ENCODE measurements around the gene TRPM8. TPM values are rescaled to one million over a fixed set of nuclear protein-coding genes. Genes with fewer than 3 reads are reported as not detected.

Gene TRPM8
- total RNA-seq, 1 donor from 2014 or later = 7.5 TPM

GRCh38 chr2:234033174-234033573 lies 116.0 kb downstream of the TRPM8 start:
- no peak for DNase-seq (ENCODE audit: low spot score)
- peaks cover 4% of the 10 kb centered on the region for H3K36me3 Mint-ChIP-seq
- Histone ChIP-seq H2AFZ (replicated peaks) (no peak overlapping the region), H4K20me1 (ENCODE audit: low read depth) (no peaks in the 10 kb centered on the region), H3K36me3 (no peaks in the 10 kb centered on the region), H3K79me2 (ENCODE audit: low read depth) (no peaks in the 10 kb centered on the region), H3K27me3 (no peaks in the 10 kb centered on the region), H3K4me3 (no peak overlapping the region), H3F3A (ENCODE audit: low read depth) (no peaks in the 10 kb centered on the region), H3K4me1 (no peaks in the 10 kb centered on the region), H3K27ac (no peak overlapping the region), H3K4me2 (no peak overlapping the region), H3K9ac (no peak overlapping the region), H3K9me3 (ENCODE audit: low read depth) (no peaks in the 10 kb centered on the region)
- H3K9me3 Mint-ChIP-seq = peaks cover 28% of the 10 kb centered on the region
- no peak overlapping the region for H3K4me3 Mint-ChIP-seq
- H3K27me3 Mint-ChIP-seq (ENCODE audit: insufficient read depth, low read depth) = peaks cover 8% of the 10 kb centered on the region
- H3K27ac Mint-ChIP-seq = no peak overlapping the region
- H3K4me1 Mint-ChIP-seq = peaks cover 16% of the 10 kb centered on the region
- TF ChIP-seq EZH2phosphoT487 (IDR thresholded peaks at IDR 0.05) = no peak
- no peak for TF ChIP-seq EZH2 (IDR thresholded peaks at IDR 0.05)
- no peak for TF ChIP-seq CTCF (IDR thresholded peaks at IDR 0.05)

GRCh38 chr2:234033885-234034284 lies 116.7 kb downstream of the TRPM8 start:
- Histone ChIP-seq H3K4me3 (no peak overlapping the region), H3K4me2 (no peak overlapping the region), H3F3A (ENCODE audit: low read depth) (no peaks in the 10 kb centered on the region), H3K36me3 (no peaks in the 10 kb centered on the region), H2AFZ (replicated peaks) (no peak overlapping the region), H3K27me3 (no peaks in the 10 kb centered on the region), H3K9me3 (ENCODE audit: low read depth) (no peaks in the 10 kb centered on the region), H3K79me2 (ENCODE audit: low read depth) (no peaks in the 10 kb centered on the region), H4K20me1 (ENCODE audit: low read depth) (no peaks in the 10 kb centered on the region), H3K9ac (no peak overlapping the region), H3K27ac (no peak overlapping the region), H3K4me1 (no peaks in the 10 kb centered on the region)
- Mint-ChIP-seq H3K4me3 (no peak overlapping the region), H3K4me1 (peaks cover 16% of the 10 kb centered on the region), H3K36me3 (peaks cover 2% of the 10 kb centered on the region), H3K27ac (no peak overlapping the region), H3K9me3 (peaks cover 29% of the 10 kb centered on the region), H3K27me3 (ENCODE audit: insufficient read depth, low read depth) (peaks cover 8% of the 10 kb centered on the region)
- no peak for DNase-seq (ENCODE audit: low spot score)
- TF ChIP-seq CTCF (IDR thresholded peaks at IDR 0.05) (no peak), EZH2phosphoT487 (IDR thresholded peaks at IDR 0.05) (no peak), EZH2 (IDR thresholded peaks at IDR 0.05) (no peak)

- Histone ChIP-seq H3K36me3 (no peaks in the 10 kb centered on the region), H4K20me1 (ENCODE audit: low read depth) (no peaks in the 10 kb centered on the region), H2AFZ (replicated peaks) (no peak overlapping the region), H3F3A (ENCODE audit: low read depth) (no peaks in the 10 kb centered on the region), H3K4me2 (no peak overlapping the region), H3K79me2 (ENCODE audit: low read depth) (no peaks in the 10 kb centered on the region), H3K9ac (no peak overlapping the region), H3K9me3 (ENCODE audit: low read depth) (no peaks in the 10 kb centered on the region), H3K27ac (no peak overlapping the region), H3K4me3 (no peak overlapping the region), H3K27me3 (peaks cover 30% of the 10 kb centered on the region), H3K4me1 (no peaks in the 10 kb centered on the region)
- peaks cover 23% of the 10 kb centered on the region for H3K9me3 Mint-ChIP-seq
- H3K27ac Mint-ChIP-seq = no peak overlapping the region
- H3K4me1 Mint-ChIP-seq = no peaks in the 10 kb centered on the region
- DNase-seq (ENCODE audit: low spot score) = no peak
- no peak for TF ChIP-seq EZH2 (IDR thresholded peaks at IDR 0.05)
- no peak for TF ChIP-seq CTCF (IDR thresholded peaks at IDR 0.05)
- TF ChIP-seq EZH2phosphoT487 (IDR thresholded peaks at IDR 0.05) = no peak
- H3K4me3 Mint-ChIP-seq = no peak overlapping the region
- H3K36me3 Mint-ChIP-seq = no peaks in the 10 kb centered on the region
- H3K27me3 Mint-ChIP-seq (ENCODE audit: insufficient read depth, low read depth) = peaks cover 2% of the 10 kb centered on the region
These were observed 121.1 kb downstream of the TRPM8 start for GRCh38 chr2:234038076-234038802.

Data from neural progenitor cell (in vitro differentiated cells).